Activated CD4-positive, alpha-beta T cell treated with anti-CD3 and anti-CD28 coated beads, Interleukin-2, amount 50 U/mL, for 48 hours (primary cell): ENCODE measurements around the gene ADAP1.
"Not testable (repeated sequence)": the region's sequence is repeated elsewhere in the genome, so short reads cannot be mapped to it uniquely, and the experiment has no call there.

ENCODE experiments used
- DNase-seq, 2 experiments: peaks; one replicate each; pipeline ENCODE4 v3.0.0-alpha.2; 2020

Gene ADAP1

GRCh38 chr7:957418-958220 lies 3.1 kb upstream of the ADAP1 start:
- no peak for DNase-seq

DNA sequence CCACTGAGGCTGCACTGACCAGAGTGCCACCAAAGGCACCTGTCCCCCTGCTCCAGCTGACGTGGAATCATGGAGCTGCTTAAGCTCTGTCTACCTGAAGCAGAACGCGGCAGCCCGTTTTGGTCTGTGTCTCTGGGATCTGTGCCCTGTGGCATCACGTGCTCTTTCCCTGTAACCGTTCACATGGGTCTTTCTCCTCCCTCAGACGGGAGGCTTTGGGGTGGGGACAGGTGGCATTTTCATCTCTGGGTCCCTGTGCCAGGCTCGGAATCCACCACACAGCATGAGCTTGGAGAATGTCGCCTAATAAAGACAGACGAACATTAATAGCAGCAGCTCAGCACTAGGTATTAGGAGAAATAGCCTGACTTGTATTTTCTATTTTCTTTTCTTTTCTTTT lies 1.6 kb upstream of the ADAP1 start:
- DNase-seq: no peak

- peak; percentile 23 to 35 for DNase-seq
These were observed 743 bp downstream of the ADAP1 start for GRCh38 chr7:953547-954327.

DNA sequence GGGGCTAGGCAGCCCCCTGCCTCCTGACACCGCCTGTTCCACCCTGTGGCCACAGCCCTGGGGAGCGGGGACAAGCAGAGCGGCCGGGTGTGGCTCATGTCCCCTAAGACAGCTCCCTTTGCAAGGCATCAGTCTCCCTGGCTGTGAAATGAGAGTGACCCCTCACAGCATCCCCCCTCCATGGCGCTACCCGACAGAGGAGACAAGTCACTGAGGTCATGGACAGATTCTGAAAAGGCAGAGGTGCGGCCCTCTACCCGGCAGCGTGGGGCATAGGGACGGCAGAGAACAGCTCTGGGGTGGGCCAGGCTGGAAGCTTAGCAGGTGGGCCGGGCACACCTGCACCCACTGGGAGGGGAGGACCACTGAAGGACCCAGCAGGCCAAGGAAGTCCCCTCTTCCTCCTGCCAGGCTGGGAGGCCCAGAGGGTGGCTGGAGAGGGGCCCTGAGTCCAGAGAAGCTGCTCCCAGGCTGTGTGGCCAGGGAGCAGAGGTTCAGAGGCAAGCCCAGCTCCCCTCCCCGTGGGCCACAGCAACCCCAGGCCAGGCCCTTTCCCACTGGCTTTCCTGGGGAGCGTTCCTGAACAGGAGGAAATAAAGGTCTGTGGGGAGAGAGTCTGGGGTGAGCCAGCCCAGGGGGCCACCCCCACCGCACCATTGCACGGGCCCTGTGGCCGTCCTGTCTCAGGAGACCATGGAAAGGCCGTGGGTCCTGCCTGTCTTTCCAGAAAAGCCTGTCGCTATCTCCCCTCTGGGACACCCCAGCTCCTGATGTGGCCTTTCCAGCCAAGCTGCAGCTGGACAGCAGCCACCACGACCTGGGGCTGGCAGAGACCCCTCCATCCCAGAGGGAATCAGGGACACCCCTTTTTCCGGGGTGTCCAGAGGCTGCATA lies 1.7 kb downstream of the ADAP1 start:
- DNase-seq: no peak

DNA sequence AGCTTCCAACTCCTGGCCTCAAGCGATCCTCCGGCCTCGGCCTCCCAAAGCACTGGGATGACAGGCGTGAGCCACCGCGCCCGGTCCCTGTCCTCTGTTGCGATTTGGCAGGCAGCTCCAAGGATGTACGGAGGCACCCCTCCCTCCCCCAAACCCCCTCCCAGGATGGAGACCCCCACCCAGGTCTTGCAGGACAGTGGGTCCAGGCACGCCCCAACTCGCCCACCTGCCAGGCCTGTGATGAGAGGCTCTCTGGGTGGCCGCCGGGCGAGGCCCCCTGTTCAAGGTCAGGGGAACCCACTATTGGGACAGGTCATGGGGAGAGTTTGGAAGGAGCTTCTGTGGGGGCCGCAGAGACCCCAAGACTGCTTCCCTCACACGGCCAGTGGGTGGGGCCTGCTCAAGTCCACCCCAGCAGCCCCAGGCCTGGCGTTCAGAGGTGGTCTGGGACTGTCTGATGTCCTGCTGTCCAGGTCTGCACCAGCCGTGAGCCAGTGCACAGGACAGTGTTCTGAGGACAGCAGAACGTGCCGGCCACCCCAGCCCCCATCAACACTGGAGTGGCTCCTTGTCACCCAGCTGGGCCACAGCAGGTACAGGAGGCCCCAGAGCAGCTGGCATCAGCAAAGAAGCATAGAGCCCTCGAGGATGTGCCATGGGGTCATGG lies 2.5 kb downstream of the ADAP1 start:
- DNase-seq: no peak

DNA sequence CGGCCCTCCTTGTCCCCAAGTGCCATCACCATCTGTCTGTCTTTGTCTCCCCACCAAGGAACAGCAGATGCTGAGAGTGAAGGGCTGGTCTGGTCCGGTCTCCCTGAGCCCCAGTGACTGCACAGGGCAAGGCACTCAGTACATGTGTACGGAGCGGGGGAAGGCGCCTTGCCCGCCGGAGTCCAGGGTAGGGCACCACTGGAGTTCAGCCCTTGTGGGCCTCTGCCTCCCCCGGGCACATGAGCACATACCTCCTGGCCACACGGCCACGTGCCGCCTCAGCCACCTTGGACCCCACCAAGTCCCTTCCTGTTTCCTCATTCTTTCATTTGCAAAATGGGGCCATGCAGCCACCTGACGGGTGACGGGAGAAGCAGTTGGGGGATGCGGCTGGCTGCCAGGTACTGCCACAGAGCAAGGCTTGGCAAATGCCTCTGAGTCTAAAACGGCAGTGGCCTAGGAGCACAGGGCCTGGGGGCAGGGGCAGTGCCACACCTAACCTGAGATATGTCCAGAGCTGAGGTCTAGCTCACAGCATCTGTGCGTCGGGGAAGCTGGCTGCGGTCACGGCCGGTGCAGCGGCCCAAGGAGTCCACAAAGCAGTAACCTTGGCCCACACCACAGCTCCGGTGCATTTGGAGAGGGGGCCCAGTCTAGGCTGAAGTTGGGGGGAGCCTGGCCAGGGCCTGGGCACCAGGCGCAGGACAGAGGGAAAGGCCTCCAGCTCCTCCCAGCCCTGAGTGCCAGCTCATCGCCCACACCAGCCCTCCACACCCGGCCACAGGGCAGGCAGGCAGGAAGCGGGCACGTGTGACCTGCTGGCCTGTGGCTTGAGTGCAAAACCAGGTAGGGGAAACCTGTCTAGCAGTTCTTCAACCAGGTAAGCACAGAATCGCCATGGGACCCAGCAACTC lies 5.2 kb downstream of the ADAP1 start:
- DNase-seq: no peak

GRCh38 chr7:947391-948210 lies 6.9 kb downstream of the ADAP1 start:
- no peak for DNase-seq

DNA sequence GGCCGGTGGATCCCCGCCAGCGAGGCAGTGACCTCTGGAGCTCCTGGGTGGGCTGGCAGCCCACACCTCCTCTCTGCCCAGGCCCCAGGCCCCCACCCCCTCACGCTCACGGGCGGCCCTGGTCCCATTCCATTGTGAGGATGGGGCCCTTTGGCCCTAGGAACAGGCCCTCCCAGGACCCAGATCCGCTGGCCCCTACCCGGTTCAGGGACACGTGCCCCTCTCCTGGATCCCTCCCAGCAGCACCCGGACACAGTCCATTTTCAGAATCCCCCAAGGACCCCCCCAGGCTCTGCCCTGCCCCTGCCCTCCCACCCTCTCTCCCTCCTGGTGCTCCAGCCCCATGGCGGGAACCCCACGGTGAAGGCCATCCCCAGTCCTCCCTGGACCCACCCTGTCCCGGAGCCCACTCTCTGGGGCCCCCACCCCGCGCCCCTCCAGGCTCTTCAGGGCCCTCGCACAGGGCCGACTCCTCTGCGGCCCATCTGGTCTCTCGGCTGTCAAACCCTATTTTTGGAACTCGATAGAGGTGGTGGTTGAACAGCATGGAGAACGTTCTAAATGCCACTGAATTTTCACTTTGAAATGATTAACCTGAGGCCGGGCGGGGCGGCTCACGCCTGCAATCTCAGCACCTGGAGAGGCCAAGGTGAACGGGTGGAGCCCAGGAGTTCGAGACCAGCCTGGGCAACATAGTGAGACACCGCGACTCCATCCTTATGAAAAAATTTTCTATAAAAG lies 8.1 kb downstream of the ADAP1 start:
- no peak for DNase-seq

- DNase-seq: no peak
These were observed 8.8 kb downstream of the ADAP1 start for GRCh38 chr7:945556-946255.

- DNase-seq: no peak
These were observed 9.3 kb downstream of the ADAP1 start for GRCh38 chr7:945147-945555.

- DNase-seq: no peak
These were observed 9.7 kb downstream of the ADAP1 start for GRCh38 chr7:944744-945143.

- DNase-seq: not testable (repeated sequence)
These were observed 10.7 kb downstream of the ADAP1 start for GRCh38 chr7:943793-944192.

GRCh38 chr7:940599-941408 lies 13.7 kb downstream of the ADAP1 start:
- DNase-seq: no peak

DNA sequence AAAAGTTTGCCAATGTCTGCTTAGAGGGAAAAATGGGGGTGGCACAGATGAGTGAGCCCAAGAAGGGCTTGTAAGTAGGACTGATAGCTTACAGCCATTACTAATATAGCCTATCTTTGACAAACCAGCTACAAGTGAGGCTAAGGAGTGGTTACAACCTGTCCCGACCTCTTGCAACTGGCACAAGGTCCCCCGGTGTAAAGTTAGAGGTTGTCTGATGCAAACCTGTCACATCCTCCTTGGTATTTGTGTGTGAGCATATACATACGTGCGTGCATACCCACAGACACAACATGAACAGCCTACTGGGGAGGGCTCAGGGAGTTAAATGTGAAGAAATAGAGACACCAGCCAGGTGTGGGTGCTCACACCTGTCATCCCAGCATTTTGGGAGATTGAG lies 14.6 kb downstream of the ADAP1 start:
- DNase-seq: no peak

DNA sequence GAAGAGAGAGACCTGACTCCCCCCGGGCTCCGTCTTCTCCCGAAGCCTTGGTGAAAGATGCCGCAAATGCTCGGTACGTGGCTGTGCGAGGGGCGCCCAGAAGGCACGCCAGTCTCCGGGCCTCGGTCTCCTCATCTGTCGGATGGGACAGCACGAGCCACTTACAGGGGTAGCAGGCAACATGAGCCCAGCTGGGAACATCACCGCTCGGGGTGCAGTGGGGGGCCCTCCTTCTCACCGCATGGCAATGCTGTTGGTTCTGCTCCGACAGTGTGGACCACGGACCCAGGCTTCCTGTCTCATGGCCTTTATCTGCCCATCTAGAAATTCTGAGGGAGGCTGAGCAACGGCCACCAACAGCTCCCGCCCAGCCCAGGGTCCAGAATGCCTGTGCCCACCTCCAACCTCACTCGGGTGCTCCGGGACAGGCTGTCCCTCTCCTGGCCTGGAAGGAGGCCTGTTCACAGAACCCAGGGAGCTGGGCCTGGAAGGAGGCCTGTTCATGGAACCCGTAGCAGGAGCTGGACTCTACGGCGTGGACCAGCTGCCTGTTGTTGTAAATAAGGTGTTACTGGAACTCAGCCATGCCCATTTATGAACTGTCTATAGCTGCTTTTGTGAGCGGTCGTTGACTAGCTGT lies 15.8 kb downstream of the ADAP1 start:
- DNase-seq: no peak

GRCh38 chr7:937856-938484 lies 16.5 kb downstream of the ADAP1 start:
- no peak for DNase-seq

- DNase-seq: peak; percentile 62 to 70
These were observed 18.0 kb downstream of the ADAP1 start for GRCh38 chr7:936386-937054.
